Measurements from ENCODE around the gene KCNK2. TPM values are rescaled to one million over a fixed set of nuclear protein-coding genes. Genes with fewer than 3 reads are reported as not detected.

Gene KCNK2
- total and polyA plus RNA-seq, 10 of the 15 experiments (the other 5 are each of a cell fraction or from before 2014, with no cell fraction given) = 0.04 to 0.13 (median 0.08) TPM; not detected in 4

DNA sequence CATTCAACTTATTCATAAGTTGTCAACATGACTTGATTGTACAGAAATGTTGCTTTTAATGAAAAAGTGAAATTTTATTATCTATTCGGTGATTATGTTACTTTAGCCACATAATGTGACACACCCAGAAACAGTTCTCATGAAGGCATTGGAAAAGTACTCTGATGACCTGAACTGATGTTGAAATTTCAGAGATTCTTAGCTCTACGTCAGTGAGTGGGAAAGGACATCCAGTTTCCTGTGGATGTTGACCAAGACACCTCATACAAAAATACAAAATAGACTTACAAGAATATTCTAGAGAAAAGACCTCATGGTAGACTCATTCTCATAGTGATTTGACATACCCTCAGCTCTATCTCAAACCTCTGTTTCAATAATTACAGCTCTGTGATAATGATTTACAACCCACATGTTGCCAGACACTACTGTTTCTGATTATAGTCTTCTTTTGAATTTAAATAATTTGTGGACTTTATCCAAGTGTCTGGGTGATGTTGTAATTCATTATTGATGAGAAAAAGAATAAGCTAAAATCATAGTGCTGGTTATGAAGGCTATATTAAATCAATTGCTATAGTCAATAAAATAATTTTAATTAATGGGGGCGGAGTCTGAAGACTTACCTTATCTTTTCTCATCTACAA is 37.3 kb downstream of the KCNK2 start:
- Histone ChIP-seq H3K9me3 (replicated peaks; ENCODE audit: control insufficient read depth, insufficient read depth, low read length) (no peaks in the 10 kb centered on the region), H3K27me3 (replicated peaks in 1 of 2; ENCODE audit: control insufficient read depth in 2 of 2, insufficient read depth in 2 of 2, low read length in 1 of 2) (no peaks in the 10 kb centered on the region), H3K4me1 (ENCODE audit: control insufficient read depth, insufficient read depth, low read length) (no peaks in the 10 kb centered on the region), H3K9ac (ENCODE audit: control insufficient read depth, insufficient read depth, low read length) (no peak overlapping the region), H3K27ac (ENCODE audit: control insufficient read depth, insufficient read depth) (no peak overlapping the region), H3K79me2 (ENCODE audit: control insufficient read depth, insufficient read depth, low read length) (no peaks in the 10 kb centered on the region), H3K4me2 (ENCODE audit: control insufficient read depth, insufficient read depth) (no peak overlapping the region), H2AFZ (ENCODE audit: control insufficient read depth, low read depth, low read length) (no peak overlapping the region), H3K36me3 (ENCODE audit: control insufficient read depth in 2 of 2, insufficient read depth in 2 of 2, low read length in 1 of 2) (no peaks in the 10 kb centered on the region), H4K20me1 (ENCODE audit: control insufficient read depth, insufficient read depth) (no peaks in the 10 kb centered on the region), H3K4me3 (no peak overlapping the region)
- DNase-seq (ENCODE audit: low read depth, low spot score) (no peak), ATAC-seq (no peak), FAIRE-seq (no peak)
- intact Hi-C loops (cut with micrococcal nuclease; ENCODE audit: unreplicated experiment) = no loop called here
- ChIA-PET CTCF (no interaction called here), POLR2A (no interaction called here), RAD21 (ENCODE audit: unreplicated experiment) (no interaction called here), SMC1A (ENCODE audit: uncharacterized antibody, unreplicated experiment) (interaction anchor here (1.0 kb wide), 1 partner anchor 28 kb away, joined by 3 read pairs; no protein-coding TSS in a partner anchor)
- in situ Hi-C loops (cut with MboI) = no loop called here
- BruUV-seq (replicated peaks) = no TSS peak
- WGBS (ENCODE audit: insufficient coverage, insufficient replicate concordance, low lambda C conversion rate, missing lambda C conversion rate) = 18% methylated on average over 3 of the region's 3 CpGs
- TF ChIP-seq DPF2 (IDR thresholded peaks at IDR 0.05) = no peak
- TF ChIP-seq SKIL (IDR thresholded peaks at IDR 0.05; ENCODE audit: low read depth, poor library complexity, severe bottlenecking) = no peak
- TF ChIP-seq, protein P1, sequence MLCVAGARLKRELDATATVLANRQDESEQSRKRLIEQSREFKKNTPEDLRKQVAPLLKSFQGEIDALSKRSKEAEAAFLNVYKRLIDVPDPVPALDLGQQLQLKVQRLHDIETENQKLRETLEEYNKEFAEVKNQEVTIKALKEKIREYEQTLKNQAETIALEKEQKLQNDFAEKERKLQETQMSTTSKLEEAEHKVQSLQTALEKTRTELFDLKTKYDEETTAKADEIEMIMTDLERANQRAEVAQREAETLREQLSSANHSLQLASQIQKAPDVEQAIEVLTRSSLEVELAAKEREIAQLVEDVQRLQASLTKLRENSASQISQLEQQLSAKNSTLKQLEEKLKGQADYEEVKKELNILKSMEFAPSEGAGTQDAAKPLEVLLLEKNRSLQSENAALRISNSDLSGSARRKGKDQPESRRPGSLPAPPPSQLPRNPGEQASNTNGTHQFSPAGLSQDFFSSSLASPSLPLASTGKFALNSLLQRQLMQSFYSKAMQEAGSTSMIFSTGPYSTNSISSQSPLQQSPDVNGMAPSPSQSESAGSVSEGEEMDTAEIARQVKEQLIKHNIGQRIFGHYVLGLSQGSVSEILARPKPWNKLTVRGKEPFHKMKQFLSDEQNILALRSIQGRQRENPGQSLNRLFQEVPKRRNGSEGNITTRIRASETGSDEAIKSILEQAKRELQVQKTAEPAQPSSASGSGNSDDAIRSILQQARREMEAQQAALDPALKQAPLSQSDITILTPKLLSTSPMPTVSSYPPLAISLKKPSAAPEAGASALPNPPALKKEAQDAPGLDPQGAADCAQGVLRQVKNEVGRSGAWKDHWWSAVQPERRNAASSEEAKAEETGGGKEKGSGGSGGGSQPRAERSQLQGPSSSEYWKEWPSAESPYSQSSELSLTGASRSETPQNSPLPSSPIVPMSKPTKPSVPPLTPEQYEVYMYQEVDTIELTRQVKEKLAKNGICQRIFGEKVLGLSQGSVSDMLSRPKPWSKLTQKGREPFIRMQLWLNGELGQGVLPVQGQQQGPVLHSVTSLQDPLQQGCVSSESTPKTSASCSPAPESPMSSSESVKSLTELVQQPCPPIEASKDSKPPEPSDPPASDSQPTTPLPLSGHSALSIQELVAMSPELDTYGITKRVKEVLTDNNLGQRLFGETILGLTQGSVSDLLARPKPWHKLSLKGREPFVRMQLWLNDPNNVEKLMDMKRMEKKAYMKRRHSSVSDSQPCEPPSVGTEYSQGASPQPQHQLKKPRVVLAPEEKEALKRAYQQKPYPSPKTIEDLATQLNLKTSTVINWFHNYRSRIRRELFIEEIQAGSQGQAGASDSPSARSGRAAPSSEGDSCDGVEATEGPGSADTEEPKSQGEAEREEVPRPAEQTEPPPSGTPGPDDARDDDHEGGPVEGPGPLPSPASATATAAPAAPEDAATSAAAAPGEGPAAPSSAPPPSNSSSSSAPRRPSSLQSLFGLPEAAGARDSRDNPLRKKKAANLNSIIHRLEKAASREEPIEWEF (IDR thresholded peaks at IDR 0.05; ENCODE audit: insufficient replicate concordance, low read depth, low read length) = no peak
- TF ChIP-seq POLR2AphosphoS2 (IDR thresholded peaks at IDR 0.05; ENCODE audit: low read depth, low read length) = no peak

All from GM12878 (cell line).